MM.1S (cell line): ENCODE results near the gene ATP10B.

ENCODE experiments used
- DNase-seq: peaks from one replicate; pipeline ENCODE4 v3.0.0-alpha.2; 2015
- H2AFZ ChIP-seq: fragments of 300-600 bp; sonication (generic); 2 replicates; pipeline ENCODE4 v1.6.0; 2016; ENCODE audit warnings: antibody characterized with exemption, low read length
- H3F3A ChIP-seq: fragments of 300-600 bp; sonication (generic); 2 replicates; pipeline ENCODE4 v1.6.1; 2016; ENCODE audit warnings: mild to moderate bottlenecking, antibody characterized with exemption, low read length, moderate library complexity, mixed read lengths; ENCODE audit not compliant: insufficient read depth
- H3K27ac ChIP-seq: fragments of 300-600 bp; sonication (generic); 2 replicates; pipeline ENCODE4 v1.5.1; 2016; ENCODE audit warnings: mild to moderate bottlenecking, low read length
- H3K27me3 ChIP-seq: fragments of 300-600 bp; sonication (generic); replicated peaks from 2 replicates; pipeline ENCODE4 v1.6.0; 2016; ENCODE audit warnings: low read length; ENCODE audit not compliant: insufficient read depth
- H3K36me3 ChIP-seq: fragments of 300-600 bp; sonication (generic); replicated peaks from 2 replicates; pipeline ENCODE4 v1.6.1; 2016; ENCODE audit warnings: mild to moderate bottlenecking, low read length, mixed read lengths; ENCODE audit not compliant: insufficient read depth
- H3K4me1 ChIP-seq: fragments of 300-600 bp; sonication (generic); 2 replicates; pipeline ENCODE4 v1.6.1; 2016; ENCODE audit warnings: low read length, mixed read lengths
- H3K4me2 ChIP-seq: fragments of 300-600 bp; sonication (generic); 2 replicates; pipeline ENCODE4 v1.6.0; 2016; ENCODE audit warnings: low read depth, low read length
- H3K4me3 ChIP-seq: fragments of 300-600 bp; sonication (generic); 2 replicates; pipeline ENCODE4 v1.5.1; 2016; ENCODE audit warnings: low read length, mixed read lengths
- H3K79me2 ChIP-seq: fragments of 300-600 bp; sonication (generic); 2 replicates; pipeline ENCODE4 v1.6.1; 2016; ENCODE audit warnings: mixed run types, low read length, mixed read lengths
- H3K9ac ChIP-seq: fragments of 300-600 bp; sonication (generic); 2 replicates; pipeline ENCODE4 v1.6.1; 2016; ENCODE audit warnings: low read length, mixed read lengths
- H3K9me2 ChIP-seq: fragments of 300-600 bp; sonication (generic); replicated peaks from 2 replicates; pipeline ENCODE4 v1.6.1; 2016; ENCODE audit warnings: mild to moderate bottlenecking, low read length, mixed read lengths; ENCODE audit not compliant: insufficient read depth
- H3K9me3 ChIP-seq: fragments of 300-600 bp; sonication (generic); replicated peaks from 2 replicates; pipeline ENCODE4 v1.6.1; 2016; ENCODE audit warnings: mild to moderate bottlenecking, low read length, mixed read lengths; ENCODE audit not compliant: insufficient read depth
- H4K20me1 ChIP-seq: fragments of 300-600 bp; sonication (generic); 2 replicates; pipeline ENCODE4 v1.6.1; 2016; ENCODE audit warnings: mild to moderate bottlenecking, low read length, moderate library complexity, mixed read lengths; ENCODE audit not compliant: insufficient read depth
- EZH2 ChIP-seq: fragments of 300-600 bp; sonication (generic); optimal IDR thresholded peaks from 2 replicates; pipeline ENCODE3; 2017; ENCODE audit warnings: low read depth, mild to moderate bottlenecking, antibody characterized with exemption, low read length, mixed read lengths
- EZH2phosphoT487 ChIP-seq: fragments of 300-600 bp; sonication (generic); IDR thresholded peaks from 2 replicates; pipeline ENCODE4 v1.6.1; 2018; ENCODE audit warnings: antibody characterized with exemption, low read length
- TF ChIP-seq, protein P1 (sequence below): fragments of 300-600 bp; sonication (generic); IDR thresholded peaks from 2 replicates; pipeline ENCODE4 v1.5.1; 2016; ENCODE audit warnings: antibody characterized with exemption, low read length, mixed read lengths

ATP10B gene

DNA sequence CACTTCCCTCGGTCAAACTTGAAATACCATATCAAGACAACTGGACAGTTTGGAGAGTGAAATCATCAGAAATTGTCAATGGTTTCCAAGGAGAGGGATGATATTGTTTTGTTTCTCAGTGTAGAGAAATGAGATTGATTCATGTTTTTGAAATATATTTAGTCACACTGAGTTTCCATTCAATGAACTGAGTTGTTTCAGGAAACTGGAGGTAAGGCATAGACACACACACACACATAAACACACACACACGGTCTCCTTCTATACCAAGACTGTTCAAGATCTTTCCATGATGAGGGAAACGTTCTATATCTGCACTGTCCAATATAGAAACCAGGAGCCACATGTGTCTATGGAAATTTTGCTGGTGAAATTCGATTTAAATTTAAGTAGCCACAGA lies 247.5 kb downstream of the ATP10B start:
- Histone ChIP-seq H3F3A (no peaks in the 10 kb centered on the region), H3K4me1 (no peaks in the 10 kb centered on the region), H2AFZ (no peak overlapping the region), H3K27me3 (no peaks in the 10 kb centered on the region), H3K27ac (no peak overlapping the region), H3K4me3 (no peak overlapping the region), H3K4me2 (no peak overlapping the region), H4K20me1 (no peaks in the 10 kb centered on the region), H3K9me3 (no peaks in the 10 kb centered on the region), H3K9ac (no peak overlapping the region), H3K9me2 (no peaks in the 10 kb centered on the region), H3K79me2 (no peaks in the 10 kb centered on the region), H3K36me3 (no peaks in the 10 kb centered on the region)
- no peak for DNase-seq
- no peak for TF ChIP-seq EZH2
- TF ChIP-seq, protein P1, sequence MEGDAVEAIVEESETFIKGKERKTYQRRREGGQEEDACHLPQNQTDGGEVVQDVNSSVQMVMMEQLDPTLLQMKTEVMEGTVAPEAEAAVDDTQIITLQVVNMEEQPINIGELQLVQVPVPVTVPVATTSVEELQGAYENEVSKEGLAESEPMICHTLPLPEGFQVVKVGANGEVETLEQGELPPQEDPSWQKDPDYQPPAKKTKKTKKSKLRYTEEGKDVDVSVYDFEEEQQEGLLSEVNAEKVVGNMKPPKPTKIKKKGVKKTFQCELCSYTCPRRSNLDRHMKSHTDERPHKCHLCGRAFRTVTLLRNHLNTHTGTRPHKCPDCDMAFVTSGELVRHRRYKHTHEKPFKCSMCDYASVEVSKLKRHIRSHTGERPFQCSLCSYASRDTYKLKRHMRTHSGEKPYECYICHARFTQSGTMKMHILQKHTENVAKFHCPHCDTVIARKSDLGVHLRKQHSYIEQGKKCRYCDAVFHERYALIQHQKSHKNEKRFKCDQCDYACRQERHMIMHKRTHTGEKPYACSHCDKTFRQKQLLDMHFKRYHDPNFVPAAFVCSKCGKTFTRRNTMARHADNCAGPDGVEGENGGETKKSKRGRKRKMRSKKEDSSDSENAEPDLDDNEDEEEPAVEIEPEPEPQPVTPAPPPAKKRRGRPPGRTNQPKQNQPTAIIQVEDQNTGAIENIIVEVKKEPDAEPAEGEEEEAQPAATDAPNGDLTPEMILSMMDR = no peak
- TF ChIP-seq EZH2phosphoT487 = no peak

DNA sequence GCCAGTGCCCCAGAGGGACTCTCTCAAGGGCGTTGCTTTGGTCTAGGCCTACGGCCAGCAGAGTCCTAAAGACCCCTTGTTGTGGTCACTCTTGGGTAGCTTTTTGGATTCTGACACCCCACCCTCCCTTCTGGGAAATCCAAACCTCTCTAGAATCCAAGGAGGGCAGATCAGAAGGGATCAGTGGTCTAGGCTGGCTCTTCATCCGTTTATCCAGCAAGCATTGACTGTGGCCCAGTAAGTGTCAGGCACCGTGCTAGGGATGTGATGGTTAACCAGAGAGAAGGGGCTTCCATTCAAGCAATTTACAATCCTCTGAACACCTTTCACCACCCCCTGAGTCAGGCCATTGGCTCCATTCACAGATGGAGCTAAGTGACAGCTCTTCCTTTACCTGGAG lies 249.3 kb downstream of the ATP10B start:
- Histone ChIP-seq H3K4me3 (no peak overlapping the region), H2AFZ (no peak overlapping the region), H3F3A (no peaks in the 10 kb centered on the region), H3K9ac (no peak overlapping the region), H3K4me2 (no peak overlapping the region), H3K9me2 (no peaks in the 10 kb centered on the region), H3K9me3 (no peaks in the 10 kb centered on the region), H3K27ac (no peak overlapping the region), H3K79me2 (no peaks in the 10 kb centered on the region), H3K36me3 (no peaks in the 10 kb centered on the region), H4K20me1 (no peaks in the 10 kb centered on the region), H3K4me1 (no peaks in the 10 kb centered on the region), H3K27me3 (no peaks in the 10 kb centered on the region)
- no peak for TF ChIP-seq EZH2phosphoT487
- TF ChIP-seq, protein P1 = no peak
- TF ChIP-seq EZH2 = no peak
- DNase-seq = no peak

DNA sequence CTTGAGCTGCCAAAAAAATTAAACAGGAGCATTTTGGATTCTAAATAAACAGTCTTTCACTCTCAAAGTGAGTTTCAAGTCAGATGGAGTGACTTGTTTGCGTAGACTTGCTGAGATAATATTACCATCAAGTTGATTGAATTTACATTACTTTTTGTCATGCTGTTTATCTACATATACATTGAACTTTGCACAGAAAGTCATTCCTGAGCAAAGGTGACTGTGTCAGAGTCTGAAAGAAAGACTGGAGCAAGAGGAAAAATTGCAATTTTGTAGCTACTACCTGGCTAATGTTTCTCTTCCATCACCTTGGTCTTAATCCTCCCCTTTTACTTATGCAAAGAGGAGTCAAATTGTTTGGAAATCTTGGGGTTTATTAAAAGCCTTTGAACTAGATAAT lies 251.0 kb downstream of the ATP10B start:
- Histone ChIP-seq H3K4me2 (no peak overlapping the region), H3K9me2 (no peaks in the 10 kb centered on the region), H3K9me3 (no peaks in the 10 kb centered on the region), H2AFZ (no peak overlapping the region), H3K27me3 (no peaks in the 10 kb centered on the region), H3K27ac (no peak overlapping the region), H3K36me3 (no peaks in the 10 kb centered on the region), H4K20me1 (no peaks in the 10 kb centered on the region), H3F3A (no peaks in the 10 kb centered on the region), H3K4me1 (no peaks in the 10 kb centered on the region), H3K4me3 (no peak overlapping the region), H3K79me2 (no peaks in the 10 kb centered on the region), H3K9ac (no peak overlapping the region)
- DNase-seq = no peak
- TF ChIP-seq EZH2 = no peak
- TF ChIP-seq EZH2phosphoT487 = no peak
- TF ChIP-seq, protein P1 = no peak
